GM12865 (cell line): ENCODE results near the gene RIPOR3.
"Not testable (repeated sequence)": the region's sequence is repeated elsewhere in the genome, so short reads cannot be mapped to it uniquely, and the experiment has no call there.

Source experiments
- DNase-seq: peaks from one replicate; pipeline ENCODE4 v3.0.0; 2010; ENCODE audit warnings: low read depth
- H3K4me3 ChIP-seq: 2 replicates; pipeline ENCODE4 v1.5.1; 2011; ENCODE audit warnings: mild to moderate bottlenecking, low read depth, low read length, control low read depth
- TF ChIP-seq, protein P1 (sequence below): IDR thresholded peaks from 2 replicates; pipeline ENCODE4 v1.5.1; 2011; ENCODE audit warnings: low read length, control low read depth, low read depth, inconsistent platforms; ENCODE audit not compliant: insufficient read depth; ENCODE audit errors: missing control alignments

RIPOR3 gene

DNA sequence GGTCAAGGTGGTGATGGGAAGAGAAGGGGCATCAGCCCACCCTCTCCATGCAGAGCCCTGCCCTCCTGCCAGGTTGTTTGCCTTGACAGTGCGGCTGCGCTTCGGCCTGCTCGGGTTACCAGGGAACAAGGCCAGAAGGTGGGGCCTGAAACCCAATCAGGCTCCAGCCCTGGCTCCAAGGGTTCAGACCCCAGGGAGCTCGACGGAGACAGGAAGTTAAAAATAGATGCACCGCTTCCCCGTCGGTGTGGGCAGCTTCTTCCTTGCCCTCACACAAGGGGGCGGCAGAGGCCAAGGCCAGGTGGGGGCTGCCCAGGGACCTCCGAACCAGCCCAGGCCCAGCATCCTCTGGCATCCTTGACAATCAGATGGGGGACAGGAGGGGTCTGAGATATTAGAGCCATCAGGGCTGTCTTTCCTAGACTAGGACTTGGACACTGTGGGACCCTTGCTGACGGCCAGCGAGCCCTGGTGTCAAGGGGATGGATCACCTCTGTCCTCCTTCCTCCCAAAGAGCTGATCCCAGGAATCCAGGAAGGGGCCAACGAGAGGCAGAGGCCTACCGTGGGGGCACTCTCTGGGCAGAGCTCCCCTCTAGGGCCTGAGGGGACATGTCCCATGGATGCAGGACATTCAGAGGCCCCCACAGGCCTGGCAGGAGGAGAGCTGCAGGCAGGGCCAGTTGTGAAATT is 65.2 kb downstream of the RIPOR3 start:
- H3K4me3 ChIP-seq: no peak overlapping the region
- peak; percentile 27 for DNase-seq
- TF ChIP-seq, protein P1, sequence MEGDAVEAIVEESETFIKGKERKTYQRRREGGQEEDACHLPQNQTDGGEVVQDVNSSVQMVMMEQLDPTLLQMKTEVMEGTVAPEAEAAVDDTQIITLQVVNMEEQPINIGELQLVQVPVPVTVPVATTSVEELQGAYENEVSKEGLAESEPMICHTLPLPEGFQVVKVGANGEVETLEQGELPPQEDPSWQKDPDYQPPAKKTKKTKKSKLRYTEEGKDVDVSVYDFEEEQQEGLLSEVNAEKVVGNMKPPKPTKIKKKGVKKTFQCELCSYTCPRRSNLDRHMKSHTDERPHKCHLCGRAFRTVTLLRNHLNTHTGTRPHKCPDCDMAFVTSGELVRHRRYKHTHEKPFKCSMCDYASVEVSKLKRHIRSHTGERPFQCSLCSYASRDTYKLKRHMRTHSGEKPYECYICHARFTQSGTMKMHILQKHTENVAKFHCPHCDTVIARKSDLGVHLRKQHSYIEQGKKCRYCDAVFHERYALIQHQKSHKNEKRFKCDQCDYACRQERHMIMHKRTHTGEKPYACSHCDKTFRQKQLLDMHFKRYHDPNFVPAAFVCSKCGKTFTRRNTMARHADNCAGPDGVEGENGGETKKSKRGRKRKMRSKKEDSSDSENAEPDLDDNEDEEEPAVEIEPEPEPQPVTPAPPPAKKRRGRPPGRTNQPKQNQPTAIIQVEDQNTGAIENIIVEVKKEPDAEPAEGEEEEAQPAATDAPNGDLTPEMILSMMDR: peak; percentile 46

- H3K4me3 ChIP-seq: no peak overlapping the region
- no peak for DNase-seq
- TF ChIP-seq, protein P1: no peak
These were observed 66.9 kb downstream of the RIPOR3 start for GRCh38 chr20:50624351-50625016.

DNA sequence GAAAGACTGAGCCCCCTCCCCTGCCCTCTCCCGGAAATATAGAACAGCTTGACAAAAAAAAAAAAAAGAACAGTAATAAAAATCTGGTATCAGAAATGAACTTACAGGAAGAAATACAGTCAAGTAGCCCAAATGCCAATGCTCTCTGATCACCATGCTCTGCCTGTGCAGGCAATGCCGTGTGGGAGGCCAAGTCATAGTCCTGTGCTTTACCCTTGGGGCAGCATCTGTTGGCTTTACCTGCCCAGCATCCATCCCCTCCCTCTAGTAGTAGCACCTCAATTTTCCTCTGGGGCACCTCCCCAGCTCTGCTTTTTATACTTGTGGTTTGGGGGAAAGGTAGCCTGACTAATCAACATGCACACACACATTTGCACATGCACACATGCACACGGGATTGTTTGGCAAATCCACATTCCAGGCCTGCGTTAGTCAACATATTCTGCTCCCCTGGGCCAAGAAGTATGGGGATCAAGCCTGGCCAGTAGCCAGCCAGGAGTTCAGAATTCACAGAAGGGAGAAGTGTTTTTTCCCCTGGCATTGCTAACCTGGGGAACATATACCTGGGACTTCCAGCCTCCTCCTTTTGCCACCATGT is 70.2 kb downstream of the RIPOR3 start:
- H3K4me3 ChIP-seq: no peak overlapping the region
- TF ChIP-seq, protein P1: no peak
- no peak for DNase-seq

- not testable (repeated sequence) for DNase-seq, H3K4me3 ChIP-seq
These were observed 70.9 kb downstream of the RIPOR3 start for GRCh38 chr20:50620459-50620858.

GRCh38 chr20:50618537-50618936 is 72.8 kb downstream of the RIPOR3 start:
- no peak for DNase-seq
- TF ChIP-seq, protein P1: no peak
- H3K4me3 ChIP-seq: no peak overlapping the region

DNA sequence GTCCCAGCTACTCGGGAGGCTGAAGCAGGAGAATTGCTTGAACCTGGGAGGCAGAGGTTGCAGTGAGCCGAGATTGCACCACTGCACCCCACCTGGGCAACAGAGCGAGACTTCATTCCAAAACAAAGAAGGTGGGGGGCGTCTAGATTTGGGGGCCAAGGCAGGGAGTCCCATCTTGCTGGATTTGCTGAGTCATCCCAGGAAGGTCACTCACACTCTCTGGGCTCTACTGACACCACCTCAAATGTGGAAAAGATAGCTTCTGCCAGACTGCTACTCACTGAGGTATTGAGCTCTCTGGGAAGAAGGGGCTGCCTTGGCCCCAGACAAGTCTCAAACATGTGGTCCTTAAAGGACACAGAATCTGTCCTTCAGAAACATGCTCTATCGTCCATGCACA is 74.3 kb downstream of the RIPOR3 start:
- H3K4me3 ChIP-seq: no peak overlapping the region
- TF ChIP-seq, protein P1: no peak
- DNase-seq: no peak

DNA sequence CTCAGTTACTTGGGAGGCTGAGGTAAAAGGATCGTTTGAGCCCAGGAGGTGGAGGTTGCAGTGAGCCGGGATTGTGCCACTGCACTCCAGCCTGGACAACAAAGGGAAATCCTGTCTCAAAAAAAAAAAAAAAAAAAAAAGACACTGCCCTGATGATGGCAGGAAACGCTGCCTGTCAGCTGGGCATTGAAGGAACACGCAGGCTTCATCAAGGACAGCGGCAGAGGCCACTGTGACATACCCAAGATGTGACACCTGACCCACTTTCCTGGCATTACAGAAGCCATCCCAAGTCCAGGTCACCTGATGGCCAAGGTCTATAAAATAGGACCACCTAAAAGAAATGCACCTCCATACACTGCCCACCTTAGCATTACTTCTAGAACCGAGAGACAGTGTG is 75.9 kb downstream of the RIPOR3 start:
- no peak overlapping the region for H3K4me3 ChIP-seq
- DNase-seq: no peak
- TF ChIP-seq, protein P1: no peak
